Psoas muscle (tissue), 8 donors: ENCODE results near the gene LRRFIP2. TPM values are rescaled to one million over a fixed set of nuclear protein-coding genes. Genes with fewer than 3 reads are reported as not detected.

ENCODE experiments used
- ATAC-seq, 4 donors: fragments of 200-7000 bp; cut with Tn5 transposase; one replicate each; pipeline ENCODE4 v1.9.1; 2020; ENCODE audit warnings: moderate library complexity in 3 of 4, mild to moderate bottlenecking in 2 of 4
- DNase-seq, 2 donors: peaks; one replicate each; pipeline ENCODE4 v3.0.0-alpha.2; 2020
- H3K27ac ChIP-seq: fragments of 200-600 bp; one replicate; pipeline ENCODE4 v1.8.0; 2022
- H3K27me3 ChIP-seq, 3 donors: fragments of 200-600 bp in 1 of 3; one replicate each; pipeline versions ENCODE4 v1.6.1 to v1.8.0; 2013 to 2022; ENCODE audit warnings: low read length in 2 of 3, mild to moderate bottlenecking in 2 of 3, moderate library complexity in 1 of 3; ENCODE audit not compliant: insufficient read depth in 3 of 3
- H3K36me3 ChIP-seq, 2 donors: fragments of 200-600 bp in 1 of 2; one replicate each; pipeline versions ENCODE4 v1.6.1 to v1.8.0; 2013 to 2022; ENCODE audit warnings: low read depth in 1 of 2, mild to moderate bottlenecking in 1 of 2, moderate library complexity in 1 of 2; ENCODE audit not compliant: insufficient read depth in 1 of 2
- H3K4me1 ChIP-seq: fragments of 200-600 bp; one replicate; pipeline ENCODE4 v1.8.0; 2022
- H3K4me3 ChIP-seq: fragments of 200-600 bp; one replicate; pipeline ENCODE4 v1.8.0; 2022; ENCODE audit warnings: mild to moderate bottlenecking
- H3K9me3 ChIP-seq: fragments of 200-600 bp; one replicate; pipeline ENCODE4 v1.8.0; 2022
- WGBS, 3 donors: extraction: QIAGEN DNeasy Blood & Tissue Kit; methylation state at CpG; one replicate each; pipeline versions ENCODE4 v1.1.6 to v1.1.7; 2013; 5-methylcytosine and 5-hydroxymethylcytosine counted together
- intact Hi-C, 2 donors: fragments of 100-400 bp; cut with DNase I; formaldehyde crosslinking; loops; one replicate each; pipeline versions ENCODE4 v1.11.0 to v1.14.2; 2022
- polyA plus RNA-seq, 3 donors: library from polyadenylated mRNA; stranded (reverse); fragments of 200-250 nt; gene quantifications; one replicate each; pipeline ENCODE4 v1.2.3, GENCODE V29; 2013
- total RNA-seq, 4 donors: library from RNA; stranded (reverse); fragmentation: NEBNext Ultra II Directional in 2 of 4; extraction: Animal tissue kit (Norgen Biotek cat#: 25700) in 2 of 4; gene quantifications; one replicate each; pipeline versions ENCODE4 v1.2.1 to v1.2.4, GENCODE V29; 2021 to 2023
- TF ChIP-seq, protein P1 (sequence below): fragments of 200-600 bp; IDR thresholded peaks from one replicate; pipeline ENCODE4 v1.8.0; 2022; ENCODE audit warnings: antibody characterized with exemption
- donor health status: healthy with polysubstance abuse.
- donor health status: DM: no; HTN: no; CAD: no; lungs with moderate emphysema.
- donor health status: Bipolar disorder and iron deficiency.
- donor health status: healthy.
- donor health status: DM: yes; HTN: yes; CAD: no.
- donor health status: DM: no; HTN: no; CAD: no.
- donor health status: DM: no; HTN: no; CAD: no.
- donor health status: DM: yes; HTN: yes; CAD: no.

LRRFIP2 gene
- total and polyA plus RNA-seq, 7 donors: 35.7 to 163 (median 127) TPM

DNA sequence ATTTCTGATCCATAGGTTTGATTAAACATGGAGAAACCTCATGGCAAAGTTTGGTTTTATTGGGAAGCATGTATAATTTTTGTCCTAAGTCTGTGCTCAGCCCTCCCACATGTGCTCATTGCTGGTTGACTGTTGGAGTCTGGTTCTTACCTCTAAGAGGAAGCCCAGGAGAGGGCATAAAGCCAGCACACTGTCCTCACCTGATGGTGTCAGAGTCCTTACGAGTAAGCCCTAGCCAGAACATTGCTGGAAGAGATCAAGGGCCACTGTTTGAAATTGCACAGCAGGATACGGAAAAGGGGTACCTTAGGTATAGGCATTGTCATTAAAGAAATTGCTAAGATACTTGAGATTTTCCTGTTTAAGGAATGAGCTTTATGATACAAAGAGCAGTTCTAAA, 159.8 kb downstream of the LRRFIP2 start:
- DNase-seq (no peak), ATAC-seq (peak in 1 of 4 donors; percentile 65)
- intact Hi-C loops: no loop called here
- H3K4me1 ChIP-seq: no peaks in the 10 kb centered on the region
- no peaks in the 10 kb centered on the region for H3K9me3 ChIP-seq
- TF ChIP-seq, protein P1, sequence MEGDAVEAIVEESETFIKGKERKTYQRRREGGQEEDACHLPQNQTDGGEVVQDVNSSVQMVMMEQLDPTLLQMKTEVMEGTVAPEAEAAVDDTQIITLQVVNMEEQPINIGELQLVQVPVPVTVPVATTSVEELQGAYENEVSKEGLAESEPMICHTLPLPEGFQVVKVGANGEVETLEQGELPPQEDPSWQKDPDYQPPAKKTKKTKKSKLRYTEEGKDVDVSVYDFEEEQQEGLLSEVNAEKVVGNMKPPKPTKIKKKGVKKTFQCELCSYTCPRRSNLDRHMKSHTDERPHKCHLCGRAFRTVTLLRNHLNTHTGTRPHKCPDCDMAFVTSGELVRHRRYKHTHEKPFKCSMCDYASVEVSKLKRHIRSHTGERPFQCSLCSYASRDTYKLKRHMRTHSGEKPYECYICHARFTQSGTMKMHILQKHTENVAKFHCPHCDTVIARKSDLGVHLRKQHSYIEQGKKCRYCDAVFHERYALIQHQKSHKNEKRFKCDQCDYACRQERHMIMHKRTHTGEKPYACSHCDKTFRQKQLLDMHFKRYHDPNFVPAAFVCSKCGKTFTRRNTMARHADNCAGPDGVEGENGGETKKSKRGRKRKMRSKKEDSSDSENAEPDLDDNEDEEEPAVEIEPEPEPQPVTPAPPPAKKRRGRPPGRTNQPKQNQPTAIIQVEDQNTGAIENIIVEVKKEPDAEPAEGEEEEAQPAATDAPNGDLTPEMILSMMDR: no peak
- no peaks in the 10 kb centered on the region for H3K27me3 ChIP-seq
- WGBS, 3 donors: 53 to 67% (median 56%) methylated on average over 2 of the region's 2 CpGs
- H3K27ac ChIP-seq: no peak overlapping the region
- peaks cover 11 to 98% of the 10 kb centered on the region in 2 donors for H3K36me3 ChIP-seq
- no peak overlapping the region for H3K4me3 ChIP-seq

Other genes starting within 250 kb of the LRRFIP2 start
- gene TRANK1, start 229.5 kb downstream of the LRRFIP2 start, total RNA-seq: 1 to 10 TPM in 3 of 4 donors, under 1 TPM in 1; 0.63 to 4.5 (median 1.9) TPM
- under 1 TPM; 0.28 to 0.60 (median 0.43) TPM for gene TRANK1, start 229.5 kb downstream of the LRRFIP2 start, polyA plus RNA-seq
- gene EPM2AIP1, start 181.5 kb downstream of the LRRFIP2 start, total RNA-seq: 10 to 100 TPM; 11.3 to 22.9 (median 16.3) TPM
- gene EPM2AIP1, start 181.5 kb downstream of the LRRFIP2 start, polyA plus RNA-seq: 10 to 100 TPM in 1 of 3 donors, 1 to 10 TPM in 2; 2.5 to 12.3 (median 3.6) TPM
- gene MLH1, start 181.1 kb downstream of the LRRFIP2 start, total RNA-seq: 10 to 100 TPM; 32.5 to 37.7 (median 35.6) TPM
- 10 to 100 TPM; 26.5 to 30.3 (median 29.1) TPM for gene MLH1, start 181.1 kb downstream of the LRRFIP2 start, polyA plus RNA-seq
- gene GOLGA4, start 68.7 kb upstream of the LRRFIP2 start, total RNA-seq: 100 to 1,000 TPM; 149 to 315 (median 218) TPM
- gene GOLGA4, start 68.7 kb upstream of the LRRFIP2 start, polyA plus RNA-seq: 100 to 1,000 TPM in 1 of 3 donors, 10 to 100 TPM in 2; 68.8 to 228 (median 99.0) TPM